ENCODE data around the gene TERT.

DNA sequence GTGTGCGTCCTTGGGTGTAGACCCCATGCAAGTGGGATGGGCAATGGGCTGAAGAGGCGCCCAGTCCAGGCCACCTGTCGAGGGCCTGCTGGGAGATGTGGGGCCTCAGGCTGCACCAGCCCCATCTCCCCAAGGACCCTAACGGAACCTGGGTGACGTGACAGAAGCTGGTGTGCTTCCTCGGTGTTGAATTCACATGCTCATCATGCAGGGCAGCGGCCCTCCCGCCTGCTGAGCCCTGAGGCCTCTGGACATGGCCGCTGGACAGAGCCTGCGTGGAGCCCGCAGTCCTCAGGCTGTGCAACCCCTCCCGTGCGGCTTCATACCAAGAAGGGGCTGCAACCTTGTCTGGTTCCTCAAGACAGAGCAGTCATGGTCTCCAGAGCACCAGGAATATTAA is 26.8 kb downstream of the TERT start:
- TF ChIP-seq, protein P1, sequence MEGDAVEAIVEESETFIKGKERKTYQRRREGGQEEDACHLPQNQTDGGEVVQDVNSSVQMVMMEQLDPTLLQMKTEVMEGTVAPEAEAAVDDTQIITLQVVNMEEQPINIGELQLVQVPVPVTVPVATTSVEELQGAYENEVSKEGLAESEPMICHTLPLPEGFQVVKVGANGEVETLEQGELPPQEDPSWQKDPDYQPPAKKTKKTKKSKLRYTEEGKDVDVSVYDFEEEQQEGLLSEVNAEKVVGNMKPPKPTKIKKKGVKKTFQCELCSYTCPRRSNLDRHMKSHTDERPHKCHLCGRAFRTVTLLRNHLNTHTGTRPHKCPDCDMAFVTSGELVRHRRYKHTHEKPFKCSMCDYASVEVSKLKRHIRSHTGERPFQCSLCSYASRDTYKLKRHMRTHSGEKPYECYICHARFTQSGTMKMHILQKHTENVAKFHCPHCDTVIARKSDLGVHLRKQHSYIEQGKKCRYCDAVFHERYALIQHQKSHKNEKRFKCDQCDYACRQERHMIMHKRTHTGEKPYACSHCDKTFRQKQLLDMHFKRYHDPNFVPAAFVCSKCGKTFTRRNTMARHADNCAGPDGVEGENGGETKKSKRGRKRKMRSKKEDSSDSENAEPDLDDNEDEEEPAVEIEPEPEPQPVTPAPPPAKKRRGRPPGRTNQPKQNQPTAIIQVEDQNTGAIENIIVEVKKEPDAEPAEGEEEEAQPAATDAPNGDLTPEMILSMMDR (tag by site-specific recombination; IDR thresholded peaks at IDR 0.05): no peak
- no peak for TF ChIP-seq ZNF140 (tag by site-specific recombination; IDR thresholded peaks at IDR 0.05)
- TF ChIP-seq, protein P2, sequence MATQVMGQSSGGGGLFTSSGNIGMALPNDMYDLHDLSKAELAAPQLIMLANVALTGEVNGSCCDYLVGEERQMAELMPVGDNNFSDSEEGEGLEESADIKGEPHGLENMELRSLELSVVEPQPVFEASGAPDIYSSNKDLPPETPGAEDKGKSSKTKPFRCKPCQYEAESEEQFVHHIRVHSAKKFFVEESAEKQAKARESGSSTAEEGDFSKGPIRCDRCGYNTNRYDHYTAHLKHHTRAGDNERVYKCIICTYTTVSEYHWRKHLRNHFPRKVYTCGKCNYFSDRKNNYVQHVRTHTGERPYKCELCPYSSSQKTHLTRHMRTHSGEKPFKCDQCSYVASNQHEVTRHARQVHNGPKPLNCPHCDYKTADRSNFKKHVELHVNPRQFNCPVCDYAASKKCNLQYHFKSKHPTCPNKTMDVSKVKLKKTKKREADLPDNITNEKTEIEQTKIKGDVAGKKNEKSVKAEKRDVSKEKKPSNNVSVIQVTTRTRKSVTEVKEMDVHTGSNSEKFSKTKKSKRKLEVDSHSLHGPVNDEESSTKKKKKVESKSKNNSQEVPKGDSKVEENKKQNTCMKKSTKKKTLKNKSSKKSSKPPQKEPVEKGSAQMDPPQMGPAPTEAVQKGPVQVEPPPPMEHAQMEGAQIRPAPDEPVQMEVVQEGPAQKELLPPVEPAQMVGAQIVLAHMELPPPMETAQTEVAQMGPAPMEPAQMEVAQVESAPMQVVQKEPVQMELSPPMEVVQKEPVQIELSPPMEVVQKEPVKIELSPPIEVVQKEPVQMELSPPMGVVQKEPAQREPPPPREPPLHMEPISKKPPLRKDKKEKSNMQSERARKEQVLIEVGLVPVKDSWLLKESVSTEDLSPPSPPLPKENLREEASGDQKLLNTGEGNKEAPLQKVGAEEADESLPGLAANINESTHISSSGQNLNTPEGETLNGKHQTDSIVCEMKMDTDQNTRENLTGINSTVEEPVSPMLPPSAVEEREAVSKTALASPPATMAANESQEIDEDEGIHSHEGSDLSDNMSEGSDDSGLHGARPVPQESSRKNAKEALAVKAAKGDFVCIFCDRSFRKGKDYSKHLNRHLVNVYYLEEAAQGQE (tag by site-specific recombination; IDR thresholded peaks at IDR 0.05): no peak
- TF ChIP-seq, protein P3, sequence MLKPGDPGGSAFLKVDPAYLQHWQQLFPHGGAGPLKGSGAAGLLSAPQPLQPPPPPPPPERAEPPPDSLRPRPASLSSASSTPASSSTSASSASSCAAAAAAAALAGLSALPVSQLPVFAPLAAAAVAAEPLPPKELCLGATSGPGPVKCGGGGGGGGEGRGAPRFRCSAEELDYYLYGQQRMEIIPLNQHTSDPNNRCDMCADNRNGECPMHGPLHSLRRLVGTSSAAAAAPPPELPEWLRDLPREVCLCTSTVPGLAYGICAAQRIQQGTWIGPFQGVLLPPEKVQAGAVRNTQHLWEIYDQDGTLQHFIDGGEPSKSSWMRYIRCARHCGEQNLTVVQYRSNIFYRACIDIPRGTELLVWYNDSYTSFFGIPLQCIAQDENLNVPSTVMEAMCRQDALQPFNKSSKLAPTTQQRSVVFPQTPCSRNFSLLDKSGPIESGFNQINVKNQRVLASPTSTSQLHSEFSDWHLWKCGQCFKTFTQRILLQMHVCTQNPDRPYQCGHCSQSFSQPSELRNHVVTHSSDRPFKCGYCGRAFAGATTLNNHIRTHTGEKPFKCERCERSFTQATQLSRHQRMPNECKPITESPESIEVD (tag by site-specific recombination; IDR thresholded peaks at IDR 0.05): no peak
- TF ChIP-seq, protein P4, sequence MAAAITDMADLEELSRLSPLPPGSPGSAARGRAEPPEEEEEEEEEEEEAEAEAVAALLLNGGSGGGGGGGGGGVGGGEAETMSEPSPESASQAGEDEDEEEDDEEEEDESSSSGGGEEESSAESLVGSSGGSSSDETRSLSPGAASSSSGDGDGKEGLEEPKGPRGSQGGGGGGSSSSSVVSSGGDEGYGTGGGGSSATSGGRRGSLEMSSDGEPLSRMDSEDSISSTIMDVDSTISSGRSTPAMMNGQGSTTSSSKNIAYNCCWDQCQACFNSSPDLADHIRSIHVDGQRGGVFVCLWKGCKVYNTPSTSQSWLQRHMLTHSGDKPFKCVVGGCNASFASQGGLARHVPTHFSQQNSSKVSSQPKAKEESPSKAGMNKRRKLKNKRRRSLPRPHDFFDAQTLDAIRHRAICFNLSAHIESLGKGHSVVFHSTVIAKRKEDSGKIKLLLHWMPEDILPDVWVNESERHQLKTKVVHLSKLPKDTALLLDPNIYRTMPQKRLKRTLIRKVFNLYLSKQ (tag by site-specific recombination; IDR thresholded peaks at IDR 0.05; ENCODE audit: borderline replicate concordance): no peak
- no peak for TF ChIP-seq ZNF670 (tag by site-specific recombination; IDR thresholded peaks at IDR 0.05; ENCODE audit: low read depth)
- TF ChIP-seq ZNF623 (tag by site-specific recombination; IDR thresholded peaks at IDR 0.05): no peak
- no peak for TF ChIP-seq ZNF211 (tag by site-specific recombination; IDR thresholded peaks at IDR 0.05; ENCODE audit: low read depth)
- TF ChIP-seq, protein P5, sequence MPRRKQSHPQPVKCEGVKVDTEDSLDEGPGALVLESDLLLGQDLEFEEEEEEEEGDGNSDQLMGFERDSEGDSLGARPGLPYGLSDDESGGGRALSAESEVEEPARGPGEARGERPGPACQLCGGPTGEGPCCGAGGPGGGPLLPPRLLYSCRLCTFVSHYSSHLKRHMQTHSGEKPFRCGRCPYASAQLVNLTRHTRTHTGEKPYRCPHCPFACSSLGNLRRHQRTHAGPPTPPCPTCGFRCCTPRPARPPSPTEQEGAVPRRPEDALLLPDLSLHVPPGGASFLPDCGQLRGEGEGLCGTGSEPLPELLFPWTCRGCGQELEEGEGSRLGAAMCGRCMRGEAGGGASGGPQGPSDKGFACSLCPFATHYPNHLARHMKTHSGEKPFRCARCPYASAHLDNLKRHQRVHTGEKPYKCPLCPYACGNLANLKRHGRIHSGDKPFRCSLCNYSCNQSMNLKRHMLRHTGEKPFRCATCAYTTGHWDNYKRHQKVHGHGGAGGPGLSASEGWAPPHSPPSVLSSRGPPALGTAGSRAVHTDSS (tag by site-specific recombination; IDR thresholded peaks at IDR 0.05): no peak
- no peak for TF ChIP-seq ZNF223 (tag by site-specific recombination; IDR thresholded peaks at IDR 0.05)
- TF ChIP-seq, protein P6, sequence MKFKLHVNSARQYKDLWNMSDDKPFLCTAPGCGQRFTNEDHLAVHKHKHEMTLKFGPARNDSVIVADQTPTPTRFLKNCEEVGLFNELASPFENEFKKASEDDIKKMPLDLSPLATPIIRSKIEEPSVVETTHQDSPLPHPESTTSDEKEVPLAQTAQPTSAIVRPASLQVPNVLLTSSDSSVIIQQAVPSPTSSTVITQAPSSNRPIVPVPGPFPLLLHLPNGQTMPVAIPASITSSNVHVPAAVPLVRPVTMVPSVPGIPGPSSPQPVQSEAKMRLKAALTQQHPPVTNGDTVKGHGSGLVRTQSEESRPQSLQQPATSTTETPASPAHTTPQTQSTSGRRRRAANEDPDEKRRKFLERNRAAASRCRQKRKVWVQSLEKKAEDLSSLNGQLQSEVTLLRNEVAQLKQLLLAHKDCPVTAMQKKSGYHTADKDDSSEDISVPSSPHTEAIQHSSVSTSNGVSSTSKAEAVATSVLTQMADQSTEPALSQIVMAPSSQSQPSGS (tag by site-specific recombination; IDR thresholded peaks at IDR 0.05; ENCODE audit: low read depth): no peak
- TF ChIP-seq, protein P7, sequence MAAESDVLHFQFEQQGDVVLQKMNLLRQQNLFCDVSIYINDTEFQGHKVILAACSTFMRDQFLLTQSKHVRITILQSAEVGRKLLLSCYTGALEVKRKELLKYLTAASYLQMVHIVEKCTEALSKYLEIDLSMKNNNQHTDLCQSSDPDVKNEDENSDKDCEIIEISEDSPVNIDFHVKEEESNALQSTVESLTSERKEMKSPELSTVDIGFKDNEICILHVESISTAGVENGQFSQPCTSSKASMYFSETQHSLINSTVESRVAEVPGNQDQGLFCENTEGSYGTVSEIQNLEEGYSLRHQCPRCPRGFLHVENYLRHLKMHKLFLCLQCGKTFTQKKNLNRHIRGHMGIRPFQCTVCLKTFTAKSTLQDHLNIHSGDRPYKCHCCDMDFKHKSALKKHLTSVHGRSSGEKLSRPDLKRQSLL (tag by site-specific recombination; IDR thresholded peaks at IDR 0.05): no peak
